Activated CD4-positive, alpha-beta T cell treated with anti-CD3 and anti-CD28 coated beads for 24 hours (primary cell): ENCODE data around the gene OR2V2.
"Not testable (repeated sequence)": the region's sequence is repeated elsewhere in the genome, so short reads cannot be mapped to it uniquely, and the experiment has no call there.

Experiments
- DNase-seq, 2 donors: peaks; one replicate each; pipeline ENCODE4 v3.0.0-alpha.2; 2020; ENCODE audit warnings: low read depth in 2 of 2

Gene OR2V2

DNA sequence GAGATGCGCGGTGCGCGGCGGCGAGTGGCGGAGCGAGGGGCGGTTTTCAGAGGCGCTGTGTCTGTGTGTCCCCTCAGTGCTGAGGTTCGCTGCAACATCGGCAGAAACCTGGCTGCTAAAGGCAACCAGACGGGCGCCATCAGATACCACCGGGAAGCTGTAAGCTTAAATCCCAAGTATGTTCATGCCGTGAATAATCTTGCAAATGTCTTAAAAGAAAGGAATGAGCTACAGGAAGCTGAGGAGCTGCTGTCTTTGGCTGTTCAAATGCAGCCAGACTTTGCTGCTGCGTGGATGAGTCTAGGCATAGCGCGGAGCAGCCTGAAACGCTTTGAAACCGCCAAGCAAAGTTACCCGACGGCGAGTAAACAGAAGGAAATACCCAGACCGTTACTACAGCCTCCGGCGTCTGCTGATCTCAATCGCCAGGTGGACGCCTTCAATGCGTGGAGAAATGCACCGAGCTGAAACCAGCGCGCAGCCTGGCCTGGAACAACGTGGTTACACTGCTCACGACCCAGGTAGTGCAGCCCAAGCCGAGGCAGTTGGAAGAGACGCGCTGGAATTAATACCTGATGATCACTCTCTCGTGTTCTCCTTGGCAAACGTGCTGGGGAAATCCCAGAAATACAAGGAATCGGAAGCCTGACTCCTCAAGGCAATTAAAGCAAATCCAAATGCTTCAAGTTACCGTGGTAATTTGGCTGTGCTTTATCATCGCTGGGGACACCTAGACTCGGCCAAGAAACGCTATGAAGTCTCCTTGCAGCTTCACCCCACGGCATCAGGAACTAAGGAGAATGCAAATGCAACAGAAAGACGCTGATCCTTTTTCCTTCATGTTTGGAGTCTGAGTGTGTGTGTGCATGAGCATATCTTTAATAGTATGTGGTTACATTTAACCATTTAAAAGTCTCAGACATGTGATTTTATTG is 32.3 kb upstream of the OR2V2 start:
- DNase-seq: no peak

DNA sequence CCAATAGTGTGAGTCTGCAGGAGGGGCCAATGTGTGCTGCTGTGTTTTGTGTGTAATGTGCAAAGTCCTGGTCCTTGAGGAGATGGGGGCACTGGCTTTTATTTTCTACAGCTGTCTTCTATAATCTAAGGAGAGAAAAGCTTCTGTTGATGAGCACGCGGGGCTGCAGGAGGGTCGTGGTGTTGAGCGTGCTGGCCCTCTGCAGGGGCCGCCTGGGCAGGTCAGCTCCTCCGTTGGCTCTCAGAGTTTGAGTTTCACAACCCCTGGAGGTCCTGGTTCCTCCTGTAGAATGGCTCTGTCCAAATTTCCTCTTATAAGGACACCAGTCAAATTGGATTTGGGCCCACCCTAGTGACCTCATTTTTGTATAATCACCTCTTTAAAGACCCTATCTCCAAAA is 29.0 kb upstream of the OR2V2 start:
- no peak for DNase-seq

DNA sequence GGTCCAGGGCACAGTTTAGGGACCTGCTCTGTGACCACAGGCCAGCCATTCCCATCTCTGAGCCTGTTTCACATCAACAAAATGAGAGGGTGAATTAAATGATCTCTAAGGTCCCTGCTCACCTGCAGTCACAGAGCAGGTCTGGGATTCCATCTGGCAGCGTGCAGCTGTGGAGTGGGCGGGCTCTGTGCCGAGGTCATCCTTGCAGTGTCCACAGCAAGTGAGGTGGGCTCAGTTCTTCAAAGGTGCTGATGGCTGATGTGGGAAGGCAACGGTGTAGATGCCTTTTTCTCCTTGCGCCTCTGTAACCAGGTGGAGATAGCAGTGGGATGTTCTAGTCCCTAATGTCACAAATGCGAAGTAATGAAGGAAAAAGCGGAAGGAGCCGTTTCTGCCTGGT is 28.3 kb upstream of the OR2V2 start:
- DNase-seq: no peak

DNA sequence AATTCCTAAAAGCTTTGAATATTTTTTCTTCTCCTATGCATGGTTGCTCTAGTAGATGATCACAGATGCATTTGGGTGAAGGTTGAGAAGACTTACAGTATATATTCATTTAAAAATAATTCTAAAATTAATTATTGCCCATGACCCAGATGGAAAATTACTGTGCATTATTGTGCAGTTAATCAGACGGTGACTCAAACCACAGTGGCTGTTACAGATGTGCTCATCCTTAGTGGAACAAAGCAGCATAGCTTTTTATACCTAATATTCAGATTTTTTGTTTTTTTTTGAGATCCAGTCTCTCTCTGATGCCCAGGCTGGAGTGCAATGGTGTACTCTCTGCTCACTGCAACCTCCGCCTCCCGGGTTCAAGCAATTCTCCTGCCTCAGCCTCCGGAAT is 27.1 kb upstream of the OR2V2 start:
- DNase-seq: no peak

DNA sequence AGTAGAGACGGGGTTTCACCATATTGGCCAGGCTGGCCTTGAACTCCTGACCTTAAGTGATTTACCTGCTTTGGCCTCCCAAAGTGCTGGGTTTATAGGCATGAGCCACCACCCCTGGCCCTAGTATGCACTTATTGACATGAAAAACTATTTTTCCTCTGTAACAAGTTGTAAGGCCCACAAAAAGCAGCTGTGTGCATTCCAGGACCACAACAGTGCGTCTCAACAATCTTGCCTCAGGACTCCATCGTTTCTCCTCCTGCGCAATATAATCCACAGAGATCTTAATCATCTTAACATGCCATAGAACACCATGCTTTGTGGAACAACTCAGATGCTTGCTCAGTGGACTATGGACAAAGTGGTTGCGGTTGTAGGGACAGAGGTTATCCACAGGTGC is 26.6 kb upstream of the OR2V2 start:
- no peak for DNase-seq

DNA sequence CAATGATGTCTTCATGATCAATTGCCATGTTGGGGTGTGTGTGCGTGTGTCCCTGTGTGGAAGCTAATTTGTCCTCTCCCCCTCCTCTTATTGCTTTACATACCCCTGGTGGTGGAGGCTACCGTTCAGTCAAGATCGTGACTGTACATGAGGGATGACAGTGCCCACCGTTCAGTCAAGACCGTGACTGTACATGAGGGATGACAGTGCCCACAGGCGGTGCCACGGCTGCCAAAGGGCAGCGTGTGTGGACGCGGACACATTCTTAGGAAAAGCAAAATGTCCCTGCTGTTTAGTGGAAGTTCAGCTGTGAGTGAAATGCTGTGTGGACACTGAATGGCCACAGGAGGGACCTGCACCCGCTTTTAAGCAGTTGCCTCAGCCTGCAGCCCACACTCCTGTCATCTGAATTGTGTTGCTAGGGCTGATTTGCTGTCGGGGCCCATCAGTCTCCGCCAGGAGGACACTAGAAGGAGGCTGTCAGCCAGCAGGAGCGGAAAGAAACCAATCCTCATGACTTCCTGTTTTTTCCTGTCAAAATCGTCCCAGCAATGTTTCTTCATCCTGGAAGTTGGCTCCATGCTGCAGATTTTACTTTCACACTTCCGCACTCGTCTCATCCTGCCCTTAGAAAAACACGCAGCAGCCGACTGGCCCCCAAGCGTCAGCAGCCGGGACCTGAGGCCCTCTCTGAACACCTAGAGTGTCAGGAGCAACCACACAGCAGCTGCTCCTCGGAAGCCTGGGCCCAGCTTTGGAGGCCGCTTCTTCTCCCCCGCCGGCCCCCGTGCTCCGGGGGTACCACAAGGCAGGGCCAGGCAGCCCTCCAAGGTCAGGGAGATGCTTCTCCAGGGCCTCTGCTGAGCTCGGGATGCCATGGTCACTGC is 25.5 kb upstream of the OR2V2 start:
- no peak for DNase-seq

DNA sequence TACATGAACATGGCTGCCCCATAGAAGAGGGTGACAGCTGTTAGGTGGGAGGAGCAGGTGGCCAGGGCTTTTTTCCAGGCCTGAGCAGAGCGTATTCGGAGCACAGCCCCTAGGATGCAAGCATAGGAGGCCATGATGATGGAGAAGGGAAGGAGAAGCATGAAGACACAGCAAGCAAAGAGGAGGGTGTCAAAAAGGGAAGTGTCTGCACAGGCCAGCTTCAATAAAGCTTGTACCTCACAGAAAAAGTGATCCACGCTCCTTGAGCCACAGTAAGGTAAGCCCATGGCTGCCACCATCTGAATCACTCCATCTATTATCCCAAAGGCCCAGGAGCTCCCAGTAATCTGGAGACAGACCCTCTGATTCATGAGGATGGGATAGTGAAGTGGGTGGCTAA is 22.9 kb upstream of the OR2V2 start:
- DNase-seq: no peak

DNA sequence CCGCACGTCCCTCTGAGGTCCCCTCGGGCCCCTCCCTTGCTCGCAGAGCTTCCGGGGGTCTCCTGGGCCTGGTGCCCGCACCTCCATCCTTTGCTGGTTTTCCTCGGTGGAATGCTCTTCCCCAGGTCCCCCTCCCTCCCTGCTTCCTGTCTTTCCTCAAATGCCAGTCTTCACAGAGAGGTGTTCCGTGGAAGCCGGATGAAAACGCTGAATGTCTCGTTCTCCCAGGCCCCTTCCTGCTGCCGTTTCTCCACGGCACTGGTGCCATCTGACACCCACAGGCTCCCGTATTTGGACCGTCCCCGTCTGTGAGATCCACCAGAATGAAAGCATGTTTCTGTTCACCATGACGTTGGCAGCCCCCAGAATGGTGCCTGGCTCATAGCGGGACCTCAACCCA is 20.5 kb upstream of the OR2V2 start:
- DNase-seq: no peak

DNA sequence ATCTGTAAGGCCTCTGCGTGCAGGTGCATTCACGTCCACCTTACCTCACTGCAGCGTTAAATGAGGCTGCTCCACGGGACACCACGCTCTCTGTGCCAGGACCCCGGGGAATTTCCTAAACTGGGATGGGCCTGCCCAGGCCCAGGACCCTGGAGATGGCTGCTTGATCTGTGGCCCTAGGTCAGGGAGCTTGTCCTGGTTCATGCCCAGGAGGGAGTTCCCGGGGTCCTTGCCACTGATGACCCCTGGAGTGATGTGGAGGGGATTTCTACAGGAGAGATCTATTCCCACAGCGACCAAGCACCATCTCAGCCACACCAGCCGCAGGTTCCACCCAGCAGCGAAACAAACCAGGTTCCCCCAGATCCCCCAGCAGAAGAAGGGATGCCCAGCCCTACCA is 19.9 kb upstream of the OR2V2 start:
- no peak for DNase-seq

DNA sequence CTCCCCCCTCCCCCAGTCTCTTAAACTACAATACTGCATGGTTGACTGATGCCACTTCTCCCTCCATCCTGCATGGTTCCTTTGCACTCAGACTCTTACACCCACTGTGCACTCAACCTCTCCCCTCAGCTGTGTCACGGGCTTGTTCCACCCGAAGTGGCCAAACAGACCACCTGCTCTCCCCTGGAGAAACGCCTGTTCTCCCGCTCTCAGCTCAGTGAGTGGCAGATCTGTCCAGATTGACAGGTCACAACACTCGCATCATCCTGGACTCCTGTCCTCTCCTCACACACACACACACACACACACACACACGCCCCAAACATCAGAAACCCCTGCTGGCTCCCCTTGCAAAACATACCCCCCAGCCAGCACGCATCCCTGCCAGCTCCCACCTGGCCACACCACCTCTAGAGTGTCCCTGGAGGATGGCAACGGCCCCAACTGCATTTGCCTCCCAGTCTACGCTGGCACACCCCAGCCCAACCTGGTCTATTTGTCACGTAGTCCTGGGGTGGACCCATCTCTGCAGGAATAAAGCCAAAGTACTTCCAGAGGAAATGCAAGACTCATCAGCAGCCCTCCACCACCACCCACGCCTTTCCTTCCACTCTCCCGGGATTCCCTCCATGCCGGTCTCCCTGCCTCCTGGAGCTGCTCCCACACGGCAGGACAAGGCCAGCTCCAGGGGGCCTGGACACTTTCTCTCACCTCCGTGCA is 19.3 kb upstream of the OR2V2 start:
- no peak for DNase-seq

DNA sequence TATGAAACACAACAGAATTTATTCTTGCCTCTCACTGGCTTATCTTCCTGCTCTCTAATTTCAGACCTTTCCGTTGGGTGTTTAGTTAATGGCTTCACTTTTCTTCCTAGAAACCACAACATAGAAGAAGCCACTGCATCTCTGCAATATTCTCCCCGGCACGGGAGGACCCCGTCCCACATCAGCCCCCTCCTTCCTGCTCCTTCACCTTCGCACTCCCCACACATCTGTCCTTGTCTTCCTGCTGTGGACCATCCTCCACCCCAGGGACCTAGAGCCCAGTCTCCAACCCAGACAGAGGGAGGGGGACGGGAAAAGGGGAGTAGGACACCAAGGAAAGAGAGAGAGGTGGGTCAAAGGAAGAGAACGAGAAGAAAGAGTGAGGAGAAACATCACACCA is 17.8 kb upstream of the OR2V2 start:
- no peak for DNase-seq

DNA sequence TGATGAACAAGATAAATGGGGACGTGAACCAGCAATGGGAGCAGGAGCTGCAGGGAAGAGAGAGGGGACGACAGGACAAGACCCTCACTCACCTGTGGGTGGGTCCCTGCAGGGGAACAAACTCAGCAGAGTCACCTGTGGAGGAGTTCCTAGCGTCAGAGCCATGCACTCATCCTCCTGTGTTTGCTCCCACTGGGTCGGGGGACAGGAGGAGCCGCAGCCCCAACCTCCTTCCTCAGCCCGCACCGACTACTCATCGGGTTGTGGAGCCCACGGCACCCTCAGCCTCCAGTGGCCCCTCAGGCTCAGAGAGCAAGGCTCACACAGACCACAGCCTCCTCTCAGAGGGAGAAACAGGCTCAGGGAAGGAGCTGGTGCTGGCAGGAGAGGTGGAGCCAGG is 17.3 kb upstream of the OR2V2 start:
- DNase-seq: not testable (repeated sequence)

DNA sequence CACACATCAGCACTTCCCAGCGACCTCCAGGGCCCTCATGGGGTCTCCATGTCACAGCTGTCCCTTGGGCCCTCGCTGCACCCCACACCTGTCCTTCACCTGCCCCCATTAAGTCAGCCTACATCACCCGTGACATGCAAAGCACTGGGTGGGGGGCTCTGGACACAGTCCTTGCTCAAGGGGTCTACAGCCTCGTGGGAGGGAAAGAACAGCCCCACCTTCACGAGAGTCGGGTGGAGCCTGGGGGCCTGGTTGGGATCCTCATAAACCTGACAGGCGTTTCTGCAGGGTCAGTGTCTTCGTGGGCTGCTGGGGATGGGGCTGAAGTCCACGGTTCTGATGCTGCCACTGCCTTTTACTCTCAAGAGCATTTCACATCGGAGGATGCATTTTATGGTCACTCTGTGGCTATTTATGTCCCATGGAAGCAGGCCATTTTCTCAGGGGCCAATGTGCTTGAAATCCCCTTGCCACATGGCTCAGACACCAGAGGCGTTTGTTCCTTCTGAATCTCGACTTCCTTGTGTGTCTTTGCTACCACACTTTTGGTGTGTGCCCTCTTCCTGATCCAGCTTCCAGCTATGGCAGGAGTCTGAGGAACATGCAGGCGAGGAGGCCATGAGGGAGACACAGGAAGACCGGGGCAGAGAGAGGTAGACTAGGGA is 16.4 kb upstream of the OR2V2 start, which contains the start of gene OR2V1:
Gene OR2V1 (minus strand): TSS at position 338 of the 665 bp plus-strand sequence. CDS start 5,865 bp downstream, outside the sequence.
- DNase-seq: no peak

DNA sequence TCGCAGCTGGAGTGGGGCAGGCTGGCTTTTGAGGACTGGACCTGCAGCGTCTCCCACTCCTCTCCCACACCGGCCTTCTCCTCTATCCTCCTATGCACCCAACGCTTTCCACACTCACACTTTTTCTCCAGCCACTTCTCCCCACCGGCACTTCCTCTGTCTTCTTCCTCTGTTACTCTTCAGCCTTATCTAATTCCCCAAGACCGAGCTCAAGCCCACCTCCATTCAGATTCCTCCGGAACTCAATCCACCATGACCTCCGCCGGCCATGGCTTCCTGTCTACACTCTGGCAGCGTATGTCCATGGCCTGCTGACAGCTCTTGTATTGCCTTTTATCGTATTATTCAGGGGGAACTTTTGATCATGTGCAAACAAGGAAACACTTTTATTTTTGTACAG is 15.9 kb upstream of the OR2V2 start:
- no peak for DNase-seq

DNA sequence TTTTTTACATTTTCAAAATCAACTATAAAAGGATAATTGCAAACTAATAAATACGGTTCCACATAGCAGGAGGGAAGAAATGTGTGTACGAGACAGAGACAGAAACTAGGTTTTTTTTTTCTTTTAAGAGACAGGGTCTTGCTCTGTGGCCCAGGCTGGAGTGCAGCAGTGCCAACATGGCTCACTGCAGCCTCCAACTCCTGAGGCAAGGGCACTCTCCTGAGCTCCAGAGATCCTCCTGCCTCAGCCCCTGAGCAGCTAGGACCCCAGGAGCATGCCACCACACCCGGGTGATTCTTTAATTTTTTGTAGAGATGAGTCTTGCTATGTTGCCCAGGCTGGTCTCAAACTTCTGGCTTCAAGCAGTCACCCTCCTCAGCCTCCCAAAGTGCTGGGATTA is 14.3 kb upstream of the OR2V2 start:
- DNase-seq: no peak

DNA sequence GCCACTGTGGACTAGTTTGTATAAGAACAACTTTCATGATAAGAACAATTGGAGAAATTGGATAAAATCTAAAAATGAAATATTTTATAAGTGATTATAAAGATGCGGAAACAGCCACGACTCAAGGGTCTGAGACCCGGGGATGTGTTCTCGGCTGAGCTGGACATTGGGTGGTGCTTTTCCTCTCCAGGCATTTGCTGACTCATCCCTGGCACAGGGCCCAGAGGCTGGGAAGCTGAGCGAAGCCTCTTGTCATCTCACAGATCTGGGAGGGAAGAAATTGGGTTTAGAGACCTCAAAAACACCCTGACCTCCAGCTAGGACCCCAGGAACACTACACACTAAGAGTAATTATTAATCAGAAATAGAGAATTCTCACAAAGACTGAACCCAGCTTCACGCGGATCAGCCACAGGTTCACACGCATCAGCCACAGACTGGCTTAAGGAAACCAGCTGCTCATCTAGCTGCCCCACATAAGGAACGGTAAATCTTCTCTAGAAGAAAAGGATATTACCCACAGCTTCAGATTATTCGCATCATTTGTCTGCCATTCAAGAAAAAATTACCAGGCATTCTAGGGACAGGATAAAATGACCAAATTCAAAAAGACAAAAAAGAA is 13.7 kb upstream of the OR2V2 start:
- DNase-seq: no peak

DNA sequence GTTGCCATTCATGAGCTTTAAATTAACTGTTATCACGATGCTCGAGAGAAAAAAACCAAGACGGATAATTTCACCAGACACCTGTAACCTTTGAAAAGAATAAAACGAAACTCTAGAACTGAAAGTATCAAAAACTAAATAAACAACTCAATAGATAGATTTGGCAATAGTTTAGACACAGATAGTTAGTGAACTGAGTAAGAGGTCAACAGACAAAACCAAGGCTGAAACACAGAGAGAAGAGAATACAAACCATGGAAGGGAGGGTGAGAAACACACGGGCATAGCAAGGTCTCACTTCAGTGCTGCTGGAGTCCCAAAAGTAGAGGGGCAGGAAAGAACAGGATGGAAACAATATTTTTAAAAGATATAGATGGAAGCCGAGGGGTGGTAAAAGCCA is 13.1 kb upstream of the OR2V2 start:
- no peak for DNase-seq

DNA sequence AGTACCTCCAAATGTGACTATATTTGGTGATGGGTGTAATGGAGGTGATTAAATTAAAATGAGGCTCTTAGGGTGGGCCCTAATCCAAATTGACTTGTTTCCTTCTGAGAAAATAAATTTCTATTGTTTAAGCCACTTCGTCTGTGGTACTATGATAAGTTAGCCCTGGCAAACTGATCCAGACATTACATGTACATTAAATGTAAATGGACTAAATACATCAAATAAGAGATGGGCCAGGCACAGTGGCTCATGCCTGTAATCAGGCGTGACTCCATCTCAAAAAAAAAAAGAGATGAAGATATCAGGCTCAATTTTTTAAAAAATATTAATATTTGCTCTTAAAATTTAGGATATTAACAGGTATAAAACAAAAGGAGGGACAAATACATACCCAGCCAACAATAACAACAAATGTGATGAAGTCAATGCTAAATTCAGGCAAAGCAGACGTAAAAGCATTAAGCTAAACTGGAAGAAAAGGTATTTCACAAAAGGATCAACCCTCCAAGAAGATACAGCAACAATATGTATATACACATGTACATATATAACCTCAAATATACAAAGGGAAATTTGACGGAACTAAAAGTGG is 10.9 kb upstream of the OR2V2 start:
- no peak for DNase-seq

DNA sequence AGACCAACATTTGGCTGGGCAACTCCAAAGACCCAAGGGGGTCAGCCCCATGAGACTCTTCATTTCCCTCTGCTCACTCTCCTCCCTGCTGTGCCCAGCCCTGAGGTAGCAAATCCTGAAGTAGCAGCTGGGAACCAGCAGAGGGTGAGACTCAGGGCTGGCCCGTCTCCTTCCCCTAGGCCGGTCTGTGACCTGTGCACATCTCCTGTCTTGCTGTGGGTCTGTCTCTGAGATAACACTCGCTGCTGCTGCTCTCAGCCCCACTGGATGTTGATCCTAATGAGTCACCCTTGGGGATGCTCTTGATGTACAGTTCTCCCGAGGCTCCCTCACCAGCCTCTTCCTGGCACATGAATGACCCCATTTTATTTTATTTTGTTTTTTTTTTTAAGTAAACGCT is 9.1 kb upstream of the OR2V2 start:
- DNase-seq: no peak

DNA sequence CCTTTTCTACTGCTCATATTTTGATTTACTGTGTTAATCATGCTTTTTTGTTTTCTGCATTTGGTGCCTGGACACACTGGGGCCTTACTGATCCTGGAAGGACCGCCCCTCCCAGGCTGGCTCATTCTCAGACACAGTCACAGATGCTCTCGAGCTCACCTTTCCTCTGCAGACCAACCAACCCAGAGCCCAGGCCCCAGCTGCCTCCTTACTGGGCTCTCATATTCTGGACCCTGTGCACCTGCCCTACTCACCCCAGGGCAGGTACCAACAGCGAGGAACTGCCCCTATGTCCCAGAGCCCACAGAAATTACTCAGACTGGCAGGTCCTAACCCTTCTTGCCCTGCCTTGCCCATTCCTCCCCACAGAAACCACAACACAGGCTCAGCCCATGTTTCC is 6.6 kb upstream of the OR2V2 start:
- no peak for DNase-seq

DNA sequence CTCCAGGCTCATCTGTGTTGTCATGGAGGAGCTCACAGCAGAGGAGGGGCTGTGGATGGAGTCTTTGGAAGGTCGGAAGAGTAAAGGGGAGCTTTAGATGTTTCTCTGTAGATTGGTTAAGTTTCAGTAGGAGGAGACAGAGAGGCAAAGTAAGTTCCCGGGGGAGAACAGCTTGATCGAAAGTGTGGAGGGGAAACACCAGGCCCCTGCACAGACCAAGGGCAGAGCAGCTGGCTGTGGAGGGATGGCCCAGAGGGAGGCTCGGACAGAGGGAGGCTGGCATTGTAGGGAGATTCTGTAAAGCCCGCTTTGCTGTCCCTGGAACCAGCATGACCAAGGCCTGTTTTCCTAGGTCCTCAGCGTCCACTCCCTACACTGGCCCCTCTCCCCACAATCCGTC is 5.3 kb upstream of the OR2V2 start:
- no peak for DNase-seq
